Gastroesophageal sphincter (tissue), 4 donors: ENCODE measurements around the gene POLD2. TPM values are rescaled to one million over a fixed set of nuclear protein-coding genes. Genes with fewer than 3 reads are reported as not detected.

Experiments
- ATAC-seq: fragments of 150-250 bp; one replicate; pipeline ENCODE4 v1.9.1; 2016; ENCODE audit warnings: mild to moderate bottlenecking, moderate library complexity
- H3K27ac ChIP-seq, 4 donors: fragments of 200-600 bp; sonication (generic) in 3 of 4; 1 replicate in 3 of 4; 2 replicates in 1 of 4; pipeline ENCODE4 v1.5.1; 2016 to 2019
- H3K27me3 ChIP-seq: fragments of 200-600 bp; sonication (generic); one replicate; pipeline ENCODE4 v1.5.1; 2019
- H3K36me3 ChIP-seq, 2 donors: fragments of 200-600 bp; sonication (generic); one replicate each; pipeline ENCODE4 v1.5.1; 2019; ENCODE audit warnings: control low read depth in 1 of 2
- H3K4me1 ChIP-seq, 3 donors: fragments of 200-600 bp; sonication (generic); 1 replicate in 2 of 3; 2 replicates in 1 of 3; pipeline ENCODE4 v1.5.1; 2016 to 2019; ENCODE audit warnings: control low read depth in 2 of 3
- H3K4me3 ChIP-seq, 2 donors: fragments of 200-600 bp; sonication (generic); one replicate each; pipeline ENCODE4 v1.5.1; 2019; ENCODE audit warnings: mild to moderate bottlenecking in 1 of 2, moderate library complexity in 1 of 2
- H3K9me3 ChIP-seq, 3 donors: fragments of 200-600 bp; sonication (generic); one replicate each; pipeline ENCODE4 v1.5.1; 2017 to 2019; ENCODE audit warnings: control low read depth in 2 of 3
- EP300 ChIP-seq: sonication (generic); formaldehyde crosslinking; IDR thresholded peaks from one replicate; pipeline ENCODE4 v1.6.1; 2017; ENCODE audit warnings: antibody characterized with exemption, mild to moderate bottlenecking
- POLR2A ChIP-seq, 2 donors: fragments of 450-650 bp; IDR thresholded peaks; one replicate each; pipeline ENCODE4 v1.6.1; 2017; ENCODE audit warnings: antibody characterized with exemption in 2 of 2, mild to moderate bottlenecking in 2 of 2, moderate library complexity in 1 of 2
- POLR2AphosphoS5 ChIP-seq: sonication (generic); formaldehyde crosslinking; IDR thresholded peaks from one replicate; pipeline ENCODE4 v1.6.1; 2017; ENCODE audit warnings: antibody characterized with exemption
- WGBS, 2 donors: methylation state at CpG; one replicate each; pipeline ENCODE4 v1.1.5; 2018; ENCODE audit warnings: low coverage in 1 of 2; 5-methylcytosine and 5-hydroxymethylcytosine counted together
- total RNA-seq, 4 donors: library from RNA; depleted of rRNA; stranded (reverse); fragments of >200 nt; gene quantifications; one replicate each; pipeline ENCODE4 v1.1.0, GENCODE V29; 2016
- TF ChIP-seq, protein P1 (sequence below), 4 experiments: fragments of 200-600 bp in 2 of 4; fragments of 450-650 bp in 2 of 4; sonication (generic) in 1 of 4; IDR thresholded peaks; one replicate each; pipeline ENCODE4 v1.5.1; 2017 to 2019; ENCODE audit warnings: antibody characterized with exemption in 4 of 4, mild to moderate bottlenecking in 2 of 4, moderate library complexity in 2 of 4

Gene POLD2
- total RNA-seq, 4 donors from 2014 or later: 45.3 to 52.6 (median 50.8) TPM

DNA sequence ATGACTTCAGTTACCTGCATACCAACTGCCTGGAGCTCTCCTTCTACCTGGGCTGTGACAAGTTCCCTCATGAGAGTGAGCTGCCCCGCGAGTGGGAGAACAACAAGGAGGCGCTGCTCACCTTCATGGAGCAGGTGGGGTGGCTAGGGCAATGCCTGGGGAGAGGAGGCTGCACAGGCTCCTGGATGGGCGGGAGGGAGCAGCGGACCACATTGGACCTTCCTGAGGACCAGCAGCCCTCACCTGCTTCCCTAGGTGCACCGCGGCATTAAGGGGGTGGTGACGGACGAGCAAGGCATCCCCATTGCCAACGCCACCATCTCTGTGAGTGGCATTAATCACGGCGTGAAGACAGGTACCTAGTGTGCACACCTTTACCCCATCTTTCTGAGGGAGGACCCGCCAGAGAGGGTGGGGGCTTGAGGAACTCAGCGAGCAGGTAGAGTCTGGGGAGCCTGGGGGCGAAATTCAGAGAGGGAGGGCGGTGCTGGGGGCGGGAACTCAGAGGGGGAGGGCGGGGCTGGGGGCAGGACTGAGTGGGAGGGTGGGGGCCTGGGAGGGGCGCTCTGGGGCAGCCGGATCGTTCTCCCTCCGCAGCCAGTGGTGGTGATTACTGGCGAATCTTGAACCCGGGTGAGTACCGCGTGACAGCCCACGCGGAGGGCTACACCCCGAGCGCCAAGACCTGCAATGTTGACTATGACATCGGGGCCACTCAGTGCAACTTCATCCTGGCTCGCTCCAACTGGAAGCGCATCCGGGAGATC, 10.2 kb downstream of the POLD2 start:
- peak; percentile 1 for TF ChIP-seq POLR2AphosphoS5
- no peak for TF ChIP-seq EP300
- no peak overlapping the region for H3K4me3 ChIP-seq
- peaks cover 0 to 100% of the 10 kb centered on the region in 2 donors for H3K36me3 ChIP-seq
- peaks cover 0 to 64% (median 0%) of the 10 kb centered on the region in 3 donors for H3K4me1 ChIP-seq
- peak overlapping the region in 1 of 4 donors; percentile 13 for H3K27ac ChIP-seq
- 70 to 81% methylated on average over 7 to 13 of the region's 34 CpGs for WGBS, 2 donors
- ATAC-seq: no peak
- H3K9me3 ChIP-seq: no peaks in the 10 kb centered on the region
- no peaks in the 10 kb centered on the region for H3K27me3 ChIP-seq

DNA sequence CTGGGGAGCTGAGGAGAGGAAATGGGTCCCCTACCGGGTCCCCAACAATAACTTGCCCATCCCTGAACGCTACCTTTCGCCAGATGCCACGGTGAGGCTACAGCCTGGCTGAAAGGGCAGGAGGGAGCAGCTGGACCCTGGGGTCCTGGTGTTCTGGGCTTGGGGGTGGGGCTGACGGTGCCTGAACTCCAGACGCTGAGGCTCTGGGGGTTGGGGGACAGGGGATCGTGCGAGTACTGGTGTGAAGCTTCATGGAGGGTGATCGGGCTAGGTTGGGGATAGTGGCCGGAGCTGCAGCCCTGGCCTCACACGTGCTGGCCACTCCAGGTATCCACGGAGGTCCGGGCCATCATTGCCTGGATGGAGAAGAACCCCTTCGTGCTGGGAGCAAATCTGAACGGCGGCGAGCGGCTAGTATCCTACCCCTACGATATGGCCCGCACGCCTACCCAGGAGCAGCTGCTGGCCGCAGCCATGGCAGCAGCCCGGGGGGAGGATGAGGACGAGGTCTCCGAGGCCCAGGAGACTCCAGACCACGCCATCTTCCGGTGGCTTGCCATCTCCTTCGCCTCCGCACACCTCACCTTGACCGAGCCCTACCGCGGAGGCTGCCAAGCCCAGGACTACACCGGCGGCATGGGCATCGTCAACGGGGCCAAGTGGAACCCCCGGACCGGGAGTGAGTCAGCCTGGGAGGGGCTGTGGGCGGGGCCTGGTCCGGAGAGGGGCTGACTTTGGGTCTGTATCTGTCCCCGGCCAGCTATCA, 10.9 kb downstream of the POLD2 start:
- Histone ChIP-seq H3K4me3 (no peak overlapping the region), H3K27me3 (no peaks in the 10 kb centered on the region), H3K9me3 (no peaks in the 10 kb centered on the region), H3K36me3 (peaks cover 0 to 100% of the 10 kb centered on the region in 2 donors), H3K27ac (peak overlapping the region in 1 of 4 donors; percentile 13), H3K4me1 (peaks cover 0 to 67% (median 0%) of the 10 kb centered on the region in 3 donors)
- peak; percentile 14 for TF ChIP-seq POLR2AphosphoS5
- no peak for TF ChIP-seq POLR2A (IDR thresholded peaks at IDR 0.05)
- ATAC-seq: no peak
- 50 to 71% methylated on average over 2 to 12 of the region's 41 CpGs for WGBS, 2 donors

DNA sequence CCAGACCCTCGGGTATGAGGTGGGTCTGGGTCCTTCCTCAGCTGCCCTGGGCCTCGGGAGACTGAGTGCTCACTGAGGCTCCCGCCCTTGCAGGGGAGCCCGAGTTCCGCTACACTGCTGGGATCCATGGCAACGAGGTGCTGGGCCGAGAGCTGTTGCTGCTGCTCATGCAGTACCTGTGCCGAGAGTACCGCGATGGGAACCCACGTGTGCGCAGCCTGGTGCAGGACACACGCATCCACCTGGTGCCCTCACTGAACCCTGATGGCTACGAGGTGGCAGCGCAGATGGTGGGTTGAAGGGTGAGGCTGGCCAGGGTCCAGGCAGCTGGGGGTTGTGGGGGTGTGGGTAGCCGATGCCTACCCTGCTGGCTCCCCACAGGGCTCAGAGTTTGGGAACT, 11.6 kb downstream of the POLD2 start:
- H3K36me3 ChIP-seq: peaks cover 0 to 100% of the 10 kb centered on the region in 2 donors
- H3K27ac ChIP-seq: peak overlapping the region in 1 of 4 donors; percentile 13
- peaks cover 0 to 73% (median 2%) of the 10 kb centered on the region in 3 donors for H3K4me1 ChIP-seq
- WGBS, 2 donors: no CpG with 5 or more reads among the region's 16 CpGs
- no peak overlapping the region for H3K4me3 ChIP-seq
- ATAC-seq: no peak
- no peaks in the 10 kb centered on the region for H3K27me3 ChIP-seq
- no peaks in the 10 kb centered on the region for H3K9me3 ChIP-seq
- TF ChIP-seq EP300 (no peak), POLR2A (IDR thresholded peaks at IDR 0.05) (no peak), POLR2AphosphoS5 (no peak)
- TF ChIP-seq, protein P1, sequence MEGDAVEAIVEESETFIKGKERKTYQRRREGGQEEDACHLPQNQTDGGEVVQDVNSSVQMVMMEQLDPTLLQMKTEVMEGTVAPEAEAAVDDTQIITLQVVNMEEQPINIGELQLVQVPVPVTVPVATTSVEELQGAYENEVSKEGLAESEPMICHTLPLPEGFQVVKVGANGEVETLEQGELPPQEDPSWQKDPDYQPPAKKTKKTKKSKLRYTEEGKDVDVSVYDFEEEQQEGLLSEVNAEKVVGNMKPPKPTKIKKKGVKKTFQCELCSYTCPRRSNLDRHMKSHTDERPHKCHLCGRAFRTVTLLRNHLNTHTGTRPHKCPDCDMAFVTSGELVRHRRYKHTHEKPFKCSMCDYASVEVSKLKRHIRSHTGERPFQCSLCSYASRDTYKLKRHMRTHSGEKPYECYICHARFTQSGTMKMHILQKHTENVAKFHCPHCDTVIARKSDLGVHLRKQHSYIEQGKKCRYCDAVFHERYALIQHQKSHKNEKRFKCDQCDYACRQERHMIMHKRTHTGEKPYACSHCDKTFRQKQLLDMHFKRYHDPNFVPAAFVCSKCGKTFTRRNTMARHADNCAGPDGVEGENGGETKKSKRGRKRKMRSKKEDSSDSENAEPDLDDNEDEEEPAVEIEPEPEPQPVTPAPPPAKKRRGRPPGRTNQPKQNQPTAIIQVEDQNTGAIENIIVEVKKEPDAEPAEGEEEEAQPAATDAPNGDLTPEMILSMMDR (IDR thresholded peaks at IDR 0.05): no peak

DNA sequence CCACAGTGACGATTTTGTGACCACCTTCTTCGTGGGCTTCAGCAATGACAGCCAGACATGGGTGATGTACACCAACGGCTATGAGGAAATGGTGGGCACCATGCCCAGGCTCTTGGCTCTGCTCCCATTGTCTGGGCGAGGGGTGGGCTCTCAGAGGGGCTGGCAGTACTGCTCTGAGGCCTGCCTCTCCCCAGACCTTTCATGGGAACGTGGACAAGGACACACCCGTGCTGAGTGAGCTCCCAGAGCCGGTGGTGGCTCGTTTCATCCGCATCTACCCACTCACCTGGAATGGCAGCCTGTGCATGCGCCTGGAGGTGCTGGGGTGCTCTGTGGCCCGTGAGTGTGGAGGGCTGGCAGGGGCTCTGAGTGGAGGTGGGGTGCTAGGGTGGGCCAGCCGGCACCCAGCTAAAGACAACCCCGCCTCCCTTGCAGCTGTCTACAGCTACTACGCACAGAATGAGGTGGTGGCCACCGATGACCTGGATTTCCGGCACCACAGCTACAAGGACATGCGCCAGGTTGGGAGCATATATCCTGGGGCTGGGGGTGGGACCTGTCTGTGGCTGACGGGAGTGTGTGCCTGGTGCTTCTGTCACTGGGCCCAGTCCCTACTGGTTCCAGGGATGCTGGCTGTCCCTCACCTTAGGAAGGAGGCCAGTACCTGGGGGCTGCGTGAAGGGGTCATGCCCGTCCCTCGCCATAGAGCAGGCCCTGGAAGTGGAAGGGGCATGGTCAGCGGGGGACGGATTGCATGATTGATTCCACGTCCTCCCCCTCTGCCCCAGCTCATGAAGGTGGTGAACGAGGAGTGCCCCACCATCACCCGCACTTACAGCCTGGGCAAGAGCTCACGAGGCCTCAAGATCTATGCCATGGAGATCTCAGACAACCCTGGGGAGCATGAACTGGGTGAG, 12.4 kb downstream of the POLD2 start:
- H3K9me3 ChIP-seq: no peaks in the 10 kb centered on the region
- no peaks in the 10 kb centered on the region for H3K27me3 ChIP-seq
- H3K4me3 ChIP-seq: no peak overlapping the region
- peaks cover 0 to 81% (median 9%) of the 10 kb centered on the region in 3 donors for H3K4me1 ChIP-seq
- WGBS, 2 donors: 22 to 80% methylated on average over 4 to 6 of the region's 27 CpGs
- H3K27ac ChIP-seq: peak overlapping the region in 2 of 4 donors; percentile 51 to 91
- no peak for ATAC-seq
- peaks cover 0 to 95% of the 10 kb centered on the region in 2 donors for H3K36me3 ChIP-seq
- TF ChIP-seq POLR2AphosphoS5 (no peak), POLR2A (IDR thresholded peaks at IDR 0.05) (no peak), EP300 (no peak)
- TF ChIP-seq, protein P1 (IDR thresholded peaks at IDR 0.05): no peak

DNA sequence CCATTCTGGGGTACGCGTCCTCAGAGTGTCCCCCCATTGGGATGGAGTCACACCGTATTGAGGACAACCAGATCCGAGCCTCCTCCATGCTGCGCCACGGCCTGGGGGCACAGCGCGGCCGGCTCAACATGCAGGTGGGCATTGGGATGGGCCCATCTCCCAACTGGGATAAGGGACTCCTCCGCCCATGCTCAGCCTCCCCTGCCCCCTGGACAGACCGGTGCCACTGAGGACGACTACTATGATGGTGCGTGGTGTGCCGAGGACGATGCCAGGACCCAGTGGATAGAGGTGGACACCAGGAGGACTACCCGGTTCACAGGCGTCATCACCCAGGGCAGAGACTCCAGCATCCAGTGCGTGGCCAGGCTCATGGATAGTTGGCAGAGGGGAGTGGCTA, 13.4 kb downstream of the POLD2 start:
- no peak overlapping the region for H3K4me3 ChIP-seq
- TF ChIP-seq, protein P1 (IDR thresholded peaks at IDR 0.05): no peak
- no peak for TF ChIP-seq POLR2A (IDR thresholded peaks at IDR 0.05)
- no peak for TF ChIP-seq POLR2AphosphoS5
- no peak for TF ChIP-seq EP300
- no peaks in the 10 kb centered on the region for H3K27me3 ChIP-seq
- ATAC-seq: no peak
- no peaks in the 10 kb centered on the region for H3K9me3 ChIP-seq
- 80% methylated on average over 1 of the region's 18 CpGs; no CpG with 5 or more reads in 1 of the 2 donors for WGBS, 2 donors
- H3K36me3 ChIP-seq: peaks cover 0 to 85% of the 10 kb centered on the region in 2 donors
- H3K4me1 ChIP-seq: peaks cover 0 to 88% (median 14%) of the 10 kb centered on the region in 3 donors
- H3K27ac ChIP-seq: peak overlapping the region in 2 of 4 donors; percentile 51 to 91
